ENCODE measurements around the gene CTNNA2.

GRCh38 chr2:80624062-80624461, 1111.2 kb downstream of the CTNNA2 start:
- TF ChIP-seq CTCF (IDR thresholded peaks at IDR 0.05; ENCODE audit: borderline replicate concordance, extremely low read depth, low read length, poor library complexity, severe bottlenecking): no peak
- TF ChIP-seq EZH2 (IDR thresholded peaks at IDR 0.05; ENCODE audit: borderline replicate concordance, low read depth, low read length, severe bottlenecking): no peak
